HG03558 (cell line): ENCODE measurements around the gene ARMS2.

ENCODE experiments used
- ATAC-seq: cut with Tn5 transposase; IDR thresholded peaks from one replicate; pipeline ENCODE4 v1.9.1; 2021; ENCODE audit warnings: moderate number of reproducible peaks; ENCODE audit not compliant: unreplicated experiment; ENCODE audit errors: extremely low read depth

The ARMS2 gene

DNA sequence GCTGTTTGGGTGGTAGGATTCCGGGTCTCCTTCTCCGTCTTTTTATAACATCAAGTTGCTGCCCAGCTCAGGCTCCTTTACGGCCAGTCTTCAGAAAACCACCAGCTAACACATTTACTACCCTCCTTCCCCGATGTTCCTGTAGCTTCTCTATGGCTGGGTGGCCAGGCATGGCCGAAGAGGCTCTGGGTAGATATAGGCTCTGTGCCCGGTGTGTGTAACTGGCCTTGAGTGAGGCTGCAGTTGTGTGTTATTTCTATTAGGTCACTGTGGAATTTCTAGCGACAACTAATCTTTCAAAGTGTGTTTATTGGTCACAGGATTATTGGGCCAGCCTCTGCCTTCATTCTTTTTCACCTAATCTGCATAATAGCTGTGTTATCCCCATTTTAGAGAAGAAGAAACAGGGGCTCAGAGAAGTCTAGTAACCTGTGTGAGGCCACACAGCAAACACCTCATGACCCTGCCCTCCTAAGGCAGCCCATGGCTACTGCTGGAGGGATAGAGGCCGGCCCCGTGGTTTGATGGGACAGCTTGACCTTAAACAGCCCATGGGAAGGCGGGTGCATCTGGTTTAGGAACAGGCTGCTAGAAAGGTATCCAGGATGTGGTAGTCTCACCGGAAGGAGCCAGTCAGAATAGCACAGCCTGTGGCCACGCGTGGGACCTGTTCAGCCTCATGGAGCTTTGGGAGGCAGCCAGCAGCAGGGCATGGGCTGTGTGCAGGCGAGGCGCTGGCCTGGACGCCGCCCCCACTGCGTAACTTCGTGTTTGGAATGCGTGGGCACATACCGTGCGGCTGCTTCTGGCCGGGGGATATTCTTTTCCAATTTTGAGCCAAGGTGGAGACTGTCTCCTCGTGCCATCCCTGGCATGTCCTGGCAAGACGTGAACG lies 36.6 kb downstream of the ARMS2 start:
- ATAC-seq, result no peak

DNA sequence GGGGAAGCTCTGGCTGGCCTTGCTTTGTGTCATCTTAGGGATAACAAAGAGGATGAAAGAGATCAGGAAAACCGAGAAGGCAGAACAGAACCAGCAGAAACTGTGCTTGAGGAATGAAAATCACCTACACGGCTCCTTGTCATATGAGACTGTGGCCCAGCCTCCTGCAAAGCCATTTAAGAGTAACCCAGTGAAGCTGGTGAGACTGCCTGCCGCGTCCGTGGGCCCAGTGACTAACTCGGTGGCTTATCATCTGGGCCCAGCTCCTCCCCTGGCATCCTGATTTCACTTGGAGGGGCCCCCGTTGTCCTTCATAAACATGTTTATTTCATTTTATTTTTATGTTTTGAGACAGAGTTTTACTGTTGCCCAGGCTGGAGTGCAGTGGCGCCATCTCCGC lies 37.6 kb downstream of the ARMS2 start:
- no peak for ATAC-seq

DNA sequence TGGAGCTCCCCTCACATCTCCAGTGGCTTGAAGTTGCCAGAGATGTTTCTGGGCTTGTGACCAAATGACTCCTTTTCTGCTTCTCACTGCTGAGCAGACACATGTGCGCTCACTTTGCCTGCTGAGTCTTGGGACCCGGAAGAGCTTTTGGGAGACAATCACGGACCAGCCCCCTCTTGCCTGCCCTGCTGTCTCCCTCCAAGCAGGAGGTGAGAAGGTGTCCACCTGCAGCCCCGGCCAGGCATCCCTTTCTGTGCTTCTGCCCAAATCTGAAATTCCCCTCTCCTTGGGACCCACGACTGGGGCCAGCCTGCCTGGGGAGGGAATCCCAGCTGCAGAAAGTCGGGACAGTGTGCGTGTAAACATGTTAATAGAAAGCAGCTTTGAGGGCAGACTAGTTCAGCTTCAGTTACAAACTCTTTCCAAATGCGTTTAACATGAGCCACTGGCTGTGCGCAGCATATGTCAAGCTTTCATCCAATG lies 38.6 kb downstream of the ARMS2 start:
- no peak for ATAC-seq

DNA sequence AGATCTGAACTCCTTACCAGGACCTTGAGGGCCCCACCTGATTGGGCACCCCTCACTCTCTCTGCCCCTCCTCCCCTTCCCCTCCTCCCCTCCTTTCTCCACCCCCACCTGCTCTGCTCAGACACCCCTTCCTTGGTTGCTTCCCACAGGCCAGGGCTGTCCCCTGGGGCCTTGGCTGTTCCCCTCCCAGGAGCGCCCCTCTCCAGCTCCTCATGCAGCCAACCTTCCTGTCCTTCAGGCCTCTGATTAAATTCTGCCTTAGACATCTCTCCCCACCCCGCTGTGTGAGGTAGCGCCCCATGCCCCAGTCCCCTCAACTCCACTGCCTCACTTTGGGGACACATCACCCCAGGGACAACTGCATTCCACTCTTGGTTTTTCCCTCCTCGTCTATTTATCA lies 39.3 kb downstream of the ARMS2 start:
- no peak for ATAC-seq

DNA sequence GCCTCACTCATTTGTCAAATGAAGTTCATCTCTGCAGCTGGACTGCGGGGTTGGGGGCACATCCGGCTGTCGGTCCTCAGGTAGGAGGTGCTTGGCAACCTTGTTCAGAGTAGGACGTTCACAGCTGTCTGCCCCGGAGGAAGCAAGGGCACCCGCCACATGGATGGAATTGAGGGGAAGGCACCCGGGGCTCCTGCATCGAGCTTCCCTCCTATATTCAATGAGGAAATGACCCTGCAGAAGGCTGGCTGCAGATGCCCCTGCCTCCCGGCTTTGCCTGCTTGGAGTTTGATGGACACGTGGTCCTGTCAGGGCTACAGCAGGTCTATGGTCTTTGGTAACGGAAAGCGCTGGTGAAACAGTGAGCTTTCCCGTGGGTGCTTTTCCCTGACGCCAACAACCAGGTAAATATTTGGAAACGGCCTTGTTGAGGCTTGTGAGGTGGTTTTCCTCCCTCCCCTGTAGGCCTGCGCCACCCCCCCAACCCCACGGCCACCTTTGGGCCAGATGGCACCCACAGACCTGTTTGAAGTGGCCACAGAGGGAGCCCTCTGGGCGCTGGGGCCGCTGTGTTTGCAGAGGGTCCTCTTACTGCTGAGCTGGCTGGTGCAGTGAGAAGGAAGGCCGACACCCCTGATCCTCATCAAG lies 39.8 kb downstream of the ARMS2 start:
- ATAC-seq, result no peak

DNA sequence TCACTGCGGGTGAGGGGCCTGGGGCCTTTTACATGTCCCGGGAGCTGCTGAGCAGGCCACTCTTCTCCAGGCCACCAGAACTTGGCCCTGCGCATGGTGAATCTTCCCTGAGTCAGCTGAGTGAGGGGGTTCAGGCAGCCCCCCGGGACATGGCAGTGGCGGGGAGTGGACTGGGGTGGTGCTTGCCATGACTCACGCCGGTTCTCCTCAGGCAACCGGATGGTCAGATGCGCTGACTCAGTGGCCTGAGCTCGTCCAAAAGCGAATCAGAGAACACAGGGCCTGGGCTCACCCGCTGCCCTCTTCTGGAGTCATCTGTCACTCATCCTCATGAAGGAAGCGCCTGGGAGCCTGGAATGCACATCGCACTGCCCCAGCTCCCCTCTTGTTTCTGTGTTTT lies 40.4 kb downstream of the ARMS2 start:
- no peak for ATAC-seq

DNA sequence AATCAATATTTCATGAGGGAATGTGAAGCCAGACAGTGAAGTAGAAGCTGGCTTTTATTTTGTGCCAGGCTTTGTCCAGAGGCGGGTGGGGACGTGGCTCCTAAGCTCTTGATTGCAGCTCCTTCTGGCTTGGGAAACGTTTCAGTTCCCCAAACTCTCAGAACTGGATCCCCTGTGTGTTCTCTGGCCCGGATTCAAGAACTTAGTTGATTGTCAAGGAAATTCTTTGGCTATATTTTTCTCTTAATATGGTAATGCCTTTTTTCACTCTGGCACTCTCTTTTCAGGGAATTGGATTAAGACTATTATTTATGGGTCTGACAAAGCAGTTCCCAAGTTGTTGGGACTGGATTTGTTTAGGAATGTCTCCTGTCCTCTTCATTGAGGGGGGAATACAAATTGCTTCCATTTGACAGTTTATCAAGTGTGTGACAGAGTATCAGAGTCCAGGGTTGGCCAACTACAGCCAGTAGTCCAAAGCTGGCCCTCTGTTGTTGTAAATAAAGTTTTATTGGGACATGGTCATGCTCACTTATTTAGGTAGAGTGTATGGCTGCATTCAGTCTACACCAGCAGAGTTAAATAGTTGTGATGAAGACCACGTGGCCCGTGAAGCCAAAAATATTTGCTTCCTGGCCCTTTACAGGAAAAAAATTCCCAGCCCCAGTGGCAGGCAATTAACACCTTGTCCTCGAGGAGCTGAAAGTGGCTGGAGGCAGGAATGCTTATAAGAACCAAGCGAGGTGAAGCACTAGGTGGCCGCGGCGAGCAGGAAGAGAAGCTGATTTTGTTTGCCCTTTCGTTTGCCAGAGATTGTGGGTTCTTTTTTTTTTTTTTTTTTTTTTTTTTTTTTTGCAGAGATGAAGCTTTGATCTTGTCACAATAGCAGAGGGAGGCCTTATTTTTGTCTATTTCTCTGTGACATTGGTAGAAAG lies 41.2 kb downstream of the ARMS2 start:
- no peak for ATAC-seq

DNA sequence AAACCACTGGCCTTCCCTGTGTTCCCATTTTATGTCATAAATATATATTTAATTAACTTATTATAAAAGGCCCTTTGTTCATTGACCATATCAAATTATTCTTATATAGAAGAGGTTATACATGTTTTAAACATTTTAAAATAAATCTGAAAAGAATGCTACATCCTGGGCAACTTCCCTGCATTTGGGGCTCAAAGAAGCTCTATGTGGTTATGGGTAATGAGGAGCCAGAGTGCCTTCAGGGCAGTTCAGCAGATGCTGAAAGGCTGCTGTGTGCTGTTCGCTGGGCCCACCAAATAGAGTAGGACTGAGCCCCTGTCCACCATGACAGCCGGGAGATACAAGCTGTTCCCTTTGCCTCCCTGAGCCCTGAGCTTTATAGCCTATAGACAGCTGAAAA lies 42.8 kb downstream of the ARMS2 start:
- ATAC-seq, result no peak

DNA sequence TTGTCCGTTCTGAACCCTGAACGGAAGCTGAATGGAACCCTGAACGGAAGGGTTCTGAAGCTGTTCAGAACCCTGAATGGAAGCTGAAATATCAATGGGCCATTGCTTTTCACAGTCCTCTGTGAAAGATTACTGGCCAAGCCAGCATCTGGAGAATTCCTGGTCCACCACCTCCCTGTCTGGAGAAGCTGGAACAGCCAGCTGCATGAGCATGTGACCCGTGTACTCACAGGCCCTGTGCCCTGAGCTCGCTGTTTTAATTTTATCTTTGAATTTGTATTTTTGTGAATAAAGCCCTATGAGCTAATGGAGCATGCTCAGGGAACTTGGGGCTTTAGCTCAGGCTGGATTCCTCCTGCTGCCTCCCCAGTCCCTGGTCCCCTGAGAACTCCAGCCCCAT lies 44.1 kb downstream of the ARMS2 start:
- ATAC-seq, result no peak

DNA sequence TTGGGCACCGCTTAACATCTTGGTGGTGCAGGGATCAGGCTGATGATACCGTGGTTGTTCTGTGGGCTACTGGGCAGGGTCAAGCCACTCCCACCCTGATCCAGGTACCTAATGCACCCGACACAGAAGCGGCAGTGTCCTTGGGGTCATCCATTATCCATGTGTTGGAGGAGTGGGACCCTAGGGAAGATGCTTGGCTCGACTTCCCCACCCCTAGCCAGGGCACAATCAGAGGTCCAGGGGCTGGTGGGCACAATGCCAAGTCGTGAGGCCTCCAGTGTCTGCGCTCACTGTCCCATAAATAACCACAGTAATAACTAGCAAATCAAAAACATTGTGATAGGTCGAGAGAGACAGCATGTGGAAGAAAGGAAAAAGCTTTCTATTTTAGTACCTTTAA lies 44.6 kb downstream of the ARMS2 start:
- no peak for ATAC-seq

DNA sequence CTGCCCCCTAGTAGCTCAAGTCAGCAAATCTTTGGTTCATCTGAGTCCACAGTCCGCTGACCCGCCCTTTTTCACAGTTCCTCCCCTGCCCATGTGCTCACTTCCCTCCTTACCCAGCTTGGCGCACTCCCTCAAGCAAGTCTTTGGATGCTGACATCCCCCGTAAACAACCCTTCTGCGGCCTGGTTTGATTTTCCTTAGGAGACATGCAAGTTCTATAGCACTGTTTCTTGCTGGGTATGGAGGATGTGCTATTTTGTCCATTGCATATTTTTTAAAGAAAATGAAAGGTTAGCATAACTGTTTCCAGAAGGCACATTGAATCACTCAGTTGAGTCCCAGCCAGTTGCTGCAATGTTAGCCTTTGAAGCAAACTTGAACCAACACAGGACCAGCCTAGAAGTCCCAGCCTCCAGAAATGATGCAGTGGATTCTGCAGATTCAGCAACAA lies 45.1 kb downstream of the ARMS2 start:
- ATAC-seq, result no peak

DNA sequence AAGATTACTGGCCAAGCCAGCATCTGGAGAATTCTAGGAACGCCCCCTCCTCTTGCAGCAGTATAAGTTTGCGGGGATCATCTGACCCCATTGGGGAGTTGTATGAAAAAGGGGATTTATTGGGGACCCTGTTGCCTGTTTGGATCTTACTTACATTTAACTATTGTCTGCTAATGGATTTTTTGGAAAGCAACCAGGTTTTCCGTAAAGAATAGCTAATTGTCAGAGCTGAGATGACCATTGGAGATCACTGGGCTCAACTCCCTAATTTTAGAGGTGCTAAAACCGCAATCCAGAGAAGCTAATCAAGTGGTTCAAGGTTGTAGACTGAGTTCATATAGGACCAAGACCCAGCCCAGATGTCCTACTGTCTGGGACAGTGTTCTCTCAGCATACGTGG lies 45.7 kb downstream of the ARMS2 start:
- no peak for ATAC-seq

DNA sequence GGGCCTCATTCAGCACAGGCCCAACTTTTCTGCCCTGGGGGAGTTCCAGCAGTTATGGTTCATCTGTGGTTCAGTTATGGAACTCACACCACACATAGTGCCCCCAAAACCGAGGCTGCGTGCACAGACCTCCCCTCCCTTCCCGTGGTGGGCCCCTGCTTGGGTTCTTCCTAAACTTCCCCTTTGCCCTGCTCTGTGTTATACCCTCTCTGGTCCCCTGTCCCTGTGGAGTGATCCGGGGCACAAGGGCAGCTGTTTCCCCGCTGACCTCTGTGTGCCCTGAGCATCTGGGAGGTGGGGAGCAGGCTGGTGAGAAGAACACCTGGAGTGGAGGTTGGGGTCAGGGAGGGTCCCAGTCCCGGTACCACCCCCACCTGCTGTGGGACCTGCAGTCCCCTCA lies 46.3 kb downstream of the ARMS2 start:
- no peak for ATAC-seq

DNA sequence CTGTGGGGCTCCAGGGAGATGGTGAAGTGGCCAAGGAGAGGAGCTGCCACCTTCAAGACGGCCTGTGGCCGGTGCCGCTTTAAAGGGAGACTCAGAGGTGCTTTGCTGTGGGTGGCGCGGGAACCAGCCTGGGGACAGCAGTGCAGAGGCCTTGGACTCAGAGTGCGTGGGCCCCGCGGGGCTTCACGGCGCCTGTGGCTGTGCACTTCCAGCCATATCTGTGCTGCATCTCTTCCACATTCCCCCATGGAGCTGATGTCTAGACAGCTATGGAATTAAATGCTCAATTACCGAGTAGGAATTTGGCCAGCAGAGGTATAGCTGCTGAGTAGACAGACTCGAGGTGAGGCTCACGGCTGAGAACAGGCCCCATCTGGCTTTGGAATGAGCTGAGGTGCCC lies 48.6 kb downstream of the ARMS2 start:
- no peak for ATAC-seq

DNA sequence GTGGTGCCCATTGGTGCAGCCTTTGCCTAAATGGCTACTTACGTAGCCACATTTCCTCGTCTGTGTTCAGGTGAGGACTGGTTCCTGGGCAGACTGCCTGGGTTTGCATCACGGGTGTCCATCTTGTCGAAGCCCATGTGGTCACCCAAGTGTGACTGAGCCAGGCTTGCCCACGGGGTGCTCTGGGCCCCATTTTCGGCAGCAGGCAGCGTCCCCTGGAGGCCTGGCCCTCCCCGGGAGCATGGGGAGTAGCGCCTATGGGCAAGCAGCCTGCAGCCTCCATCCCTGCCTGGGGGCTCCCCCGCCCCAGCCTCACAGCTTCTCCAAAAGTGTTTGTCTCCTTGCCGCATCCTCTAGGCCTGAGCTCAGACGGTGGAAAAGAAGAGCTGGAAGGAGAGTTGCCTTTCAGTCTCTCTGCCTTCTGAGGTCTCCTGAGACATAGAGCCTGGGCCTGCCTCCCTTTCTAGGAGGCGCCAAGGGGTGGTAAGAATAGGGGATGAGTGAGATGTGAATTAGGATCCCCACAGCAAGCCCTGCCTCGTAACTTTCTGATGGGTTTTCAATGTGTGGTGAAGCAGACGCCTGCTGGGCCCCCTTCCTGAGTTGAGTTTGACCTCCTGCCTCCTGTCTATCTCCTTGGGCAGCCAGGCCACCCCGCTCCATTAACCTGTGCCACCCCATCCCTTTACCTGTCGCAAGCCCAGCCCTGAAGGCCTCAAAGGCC lies 49.6 kb downstream of the ARMS2 start:
- ATAC-seq, result no peak

DNA sequence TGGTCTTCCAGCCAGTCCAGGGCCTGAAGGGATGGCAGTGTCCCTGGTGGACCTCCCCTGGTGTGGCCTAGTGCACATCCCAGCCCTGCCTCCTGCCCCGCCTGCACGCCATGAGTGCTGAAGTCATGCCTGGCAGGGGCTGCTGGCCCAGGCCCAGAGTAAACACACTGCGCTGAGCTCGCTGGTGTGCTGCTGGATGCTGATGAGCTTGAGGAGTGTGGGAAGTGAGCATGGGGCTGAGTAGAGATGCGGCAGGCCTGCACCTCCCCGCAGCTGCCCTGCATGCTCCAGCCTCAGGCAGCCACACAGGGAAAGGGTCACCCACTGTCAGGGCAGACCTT lies 50.1 kb downstream of the ARMS2 start:
- no peak for ATAC-seq

DNA sequence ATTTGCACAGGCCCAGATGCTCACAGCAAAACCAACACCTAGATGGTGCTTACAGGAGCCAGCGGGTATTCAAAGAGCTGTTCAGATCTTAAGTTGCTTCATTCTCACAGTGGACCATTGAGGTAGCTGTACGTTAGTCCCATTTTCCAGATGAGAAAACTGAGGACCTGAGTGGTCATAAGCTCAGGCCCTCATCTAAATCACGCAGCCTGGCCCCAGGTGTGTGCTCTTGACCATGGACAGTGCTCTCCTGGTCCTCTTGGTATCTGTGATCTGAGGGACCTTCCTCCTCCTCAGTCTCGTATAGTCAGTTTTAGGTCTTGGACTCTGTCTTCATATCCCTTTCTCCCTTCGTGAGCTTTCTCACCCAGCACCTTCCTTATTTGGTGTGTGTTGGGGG lies 50.6 kb downstream of the ARMS2 start:
- no peak for ATAC-seq

DNA sequence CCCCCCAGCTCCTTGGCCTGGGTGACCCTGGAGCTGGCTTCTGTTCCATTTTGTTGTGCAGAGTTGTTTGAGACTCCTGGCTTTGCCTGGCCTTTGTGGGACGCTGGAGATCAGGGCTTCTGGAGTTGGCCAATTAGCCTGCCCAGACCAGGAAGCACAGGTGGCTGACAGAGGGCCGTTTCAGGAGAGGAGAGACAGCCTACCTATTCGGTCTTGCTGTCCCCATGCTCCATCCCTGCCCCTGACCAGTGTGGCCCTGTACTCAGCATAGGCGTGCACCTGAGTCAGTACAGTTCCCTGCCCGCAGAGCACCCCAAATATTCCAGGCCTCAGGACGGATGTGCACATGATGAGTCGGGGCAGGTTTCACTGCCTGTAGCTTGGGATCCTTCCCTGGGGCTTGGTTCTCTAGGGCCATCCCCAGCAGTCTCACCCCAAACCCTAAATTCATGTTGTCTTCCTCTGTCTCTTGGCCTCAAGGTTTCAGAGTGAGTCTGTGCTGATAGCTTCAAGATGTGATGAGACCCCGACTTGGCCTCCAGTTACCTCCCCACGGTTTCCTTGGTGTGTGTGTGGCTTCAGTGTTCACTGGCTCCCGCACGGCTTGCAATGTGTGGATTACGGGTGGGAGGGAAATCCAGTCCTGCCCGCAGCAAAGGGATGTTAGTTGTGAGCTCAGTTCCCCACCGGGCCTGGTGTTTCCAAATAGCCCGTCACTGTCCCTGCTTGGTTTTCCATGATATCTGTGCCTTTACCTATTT lies 51.6 kb downstream of the ARMS2 start:
- ATAC-seq, result no peak
